Mesodermal cell (in vitro differentiated cells): ENCODE measurements around the gene EHBP1L1.

Source experiments
- H3K27ac ChIP-seq: 2 replicates; pipeline ENCODE4 v1.7.0; 2013; ENCODE audit warnings: mild to moderate bottlenecking, low read depth, low read length, moderate library complexity; ENCODE audit not compliant: severe bottlenecking
- H3K36me3 ChIP-seq: 2 replicates; pipeline ENCODE4 v1.7.1; 2013; ENCODE audit warnings: mild to moderate bottlenecking, low read length, moderate library complexity; ENCODE audit not compliant: control insufficient read depth, insufficient read depth
- H3K4me1 ChIP-seq: one replicate; pipeline ENCODE4 v1.7.1; 2013; ENCODE audit warnings: mild to moderate bottlenecking, low read length; ENCODE audit not compliant: insufficient read depth, control insufficient read depth, poor library complexity, severe bottlenecking
- H3K4me3 ChIP-seq: 2 replicates; pipeline ENCODE4 v1.7.0; 2013; ENCODE audit warnings: low read length, control low read depth, mild to moderate bottlenecking; ENCODE audit not compliant: insufficient read depth, poor library complexity, severe bottlenecking; ENCODE audit errors: extremely low read depth
- H3K9me3 ChIP-seq: 2 replicates; pipeline ENCODE4 v1.7.1; 2013; ENCODE audit warnings: mild to moderate bottlenecking, low read length, moderate library complexity; ENCODE audit not compliant: control insufficient read depth
- WGBS, 2 experiments: methylation state at CpG; one replicate each; pipeline ENCODE4 v1.1.5; 2013; ENCODE audit warnings: missing lambda C conversion rate in 2 of 2; ENCODE audit not compliant: insufficient coverage in 2 of 2; 5-methylcytosine and 5-hydroxymethylcytosine counted together

The EHBP1L1 gene

DNA sequence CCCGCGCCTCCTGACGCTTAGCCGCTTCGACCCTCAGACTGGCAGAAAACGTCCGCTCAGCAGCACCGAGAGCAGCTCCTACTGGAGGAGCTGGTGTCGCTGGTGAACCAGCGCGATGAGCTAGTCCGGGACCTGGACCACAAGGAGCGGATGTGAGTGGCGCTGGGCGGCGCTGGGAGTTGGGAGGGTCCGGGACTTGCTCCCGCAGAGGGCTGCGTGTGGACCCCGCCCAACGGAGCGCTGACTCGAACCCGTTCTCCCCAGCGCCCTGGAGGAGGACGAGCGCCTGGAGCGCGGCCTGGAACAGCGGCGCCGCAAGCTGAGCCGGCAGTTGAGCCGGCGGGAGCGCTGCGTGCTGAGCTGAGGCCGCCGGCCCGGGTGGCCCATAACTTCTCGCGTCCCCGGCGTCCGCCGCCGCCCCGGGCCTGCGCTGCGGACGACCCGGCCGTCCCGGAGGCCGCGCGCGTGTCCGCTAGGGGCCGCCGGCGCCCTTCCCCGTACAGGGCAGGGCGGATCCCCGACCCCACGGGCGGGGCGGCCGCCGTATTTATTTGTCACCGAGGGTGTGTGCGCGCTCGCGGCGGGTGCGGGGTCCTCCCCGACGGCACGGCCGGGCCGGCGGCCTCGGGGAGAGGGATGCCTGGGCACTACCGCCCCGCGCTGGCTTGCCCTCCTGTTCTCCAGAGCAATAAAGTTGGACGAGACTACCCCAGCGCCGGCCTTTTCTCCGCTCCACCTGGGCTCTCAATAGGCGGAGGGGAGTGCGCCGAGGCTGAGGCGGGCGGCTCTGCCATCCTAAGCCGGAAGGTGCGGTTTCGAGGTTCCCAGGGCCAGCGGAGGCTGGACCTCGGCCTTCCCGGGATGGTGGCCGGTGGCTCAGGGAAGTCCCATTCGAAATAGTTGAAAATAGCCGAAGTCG lies 16.3 kb downstream of the EHBP1L1 start:
- Histone ChIP-seq H3K4me1 (peaks cover 12% of the 10 kb centered on the region), H3K4me3 (peak overlapping the region; percentile 30), H3K9me3 (no peaks in the 10 kb centered on the region), H3K27ac (no peak overlapping the region), H3K36me3 (no peaks in the 10 kb centered on the region)
- 8% methylated on average over 89 to 106 of the region's 106 CpGs for WGBS, 2 experiments

DNA sequence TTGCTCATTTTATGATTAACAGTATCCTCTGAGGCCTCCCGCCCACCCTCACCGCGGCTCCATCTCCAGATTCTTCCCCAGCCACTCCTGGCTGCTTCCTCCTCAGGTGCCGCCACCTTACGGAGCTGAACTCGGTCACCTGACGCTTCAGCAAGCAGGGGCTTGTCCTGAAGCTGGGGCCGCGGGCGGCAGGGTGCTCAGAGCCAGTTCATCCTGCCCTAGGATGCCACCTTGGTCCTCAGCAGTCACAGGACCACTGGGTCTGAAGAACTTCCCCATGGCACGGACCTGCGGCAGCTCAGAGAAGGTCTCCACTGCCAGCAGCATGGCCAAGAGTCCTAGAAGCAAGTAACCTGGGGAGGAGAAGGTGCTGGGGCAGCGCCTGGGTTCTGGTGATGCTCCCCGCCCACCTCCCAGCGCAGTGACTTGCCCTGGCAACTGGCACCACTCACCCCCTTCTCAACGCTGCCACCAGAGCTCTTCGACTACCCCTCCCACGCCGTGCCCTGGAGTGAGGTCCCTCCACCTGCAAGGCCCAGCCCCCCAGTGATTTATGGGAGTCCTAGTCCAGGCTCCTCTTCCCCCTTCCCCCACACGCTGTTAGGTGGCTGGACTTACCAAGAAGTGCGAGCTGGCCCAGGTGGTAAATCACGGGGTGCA lies 17.1 kb downstream of the EHBP1L1 start:
- WGBS, 2 experiments, result 78 to 85% methylated on average over 18 to 21 of the region's 22 CpGs
- Histone ChIP-seq H3K36me3 (peaks cover 7% of the 10 kb centered on the region), H3K4me3 (no peak overlapping the region), H3K4me1 (peaks cover 8% of the 10 kb centered on the region), H3K9me3 (no peaks in the 10 kb centered on the region), H3K27ac (no peak overlapping the region)

DNA sequence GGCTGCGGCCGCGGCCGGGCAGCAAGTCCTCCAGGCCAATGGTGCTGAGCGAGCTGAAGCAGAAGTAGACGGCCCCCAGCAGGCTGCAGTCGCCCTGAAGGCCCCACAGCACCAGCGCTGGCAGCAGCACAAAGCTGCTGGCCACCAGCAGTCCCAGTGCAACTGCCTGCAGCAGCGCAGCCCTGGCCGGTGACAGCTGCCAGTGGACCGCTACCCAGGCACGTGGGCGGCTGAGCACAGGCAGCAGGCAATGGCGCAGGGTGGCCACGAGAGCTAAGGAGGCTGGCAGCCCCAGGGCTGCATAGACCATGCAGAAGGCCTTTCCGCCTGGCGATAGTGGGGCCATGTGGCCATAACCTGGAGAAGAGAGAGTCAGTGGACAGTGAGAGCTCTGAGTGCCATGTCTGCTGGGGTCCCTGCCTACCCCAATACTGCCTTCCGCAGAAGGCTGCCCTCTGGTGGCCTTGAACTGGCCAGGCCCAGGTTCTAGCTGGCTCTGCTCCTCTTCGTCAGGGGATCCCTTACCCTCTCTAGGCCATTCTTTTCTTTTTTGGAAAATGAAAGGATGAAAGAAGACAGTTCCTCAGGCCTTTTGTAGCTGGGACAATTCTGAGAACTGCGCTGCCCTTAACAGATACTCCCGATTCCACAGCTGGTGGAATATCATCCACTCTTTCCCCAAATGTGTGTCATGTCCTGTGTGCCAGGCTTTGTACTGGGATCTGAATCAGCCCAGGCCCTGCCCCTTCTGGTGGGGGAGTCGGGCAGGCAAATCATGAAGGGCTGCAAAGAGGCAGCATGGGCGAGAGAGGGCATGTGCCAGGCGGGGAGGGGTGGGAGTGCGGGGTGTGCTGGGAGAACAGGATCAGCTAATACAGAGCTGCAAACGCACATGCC lies 17.9 kb downstream of the EHBP1L1 start:
- Histone ChIP-seq H3K36me3 (peaks cover 15% of the 10 kb centered on the region), H3K27ac (no peak overlapping the region), H3K4me1 (peaks cover 2% of the 10 kb centered on the region), H3K9me3 (no peaks in the 10 kb centered on the region), H3K4me3 (no peak overlapping the region)
- WGBS, 2 experiments, result 87 to 89% methylated on average over 23 to 26 of the region's 26 CpGs

DNA sequence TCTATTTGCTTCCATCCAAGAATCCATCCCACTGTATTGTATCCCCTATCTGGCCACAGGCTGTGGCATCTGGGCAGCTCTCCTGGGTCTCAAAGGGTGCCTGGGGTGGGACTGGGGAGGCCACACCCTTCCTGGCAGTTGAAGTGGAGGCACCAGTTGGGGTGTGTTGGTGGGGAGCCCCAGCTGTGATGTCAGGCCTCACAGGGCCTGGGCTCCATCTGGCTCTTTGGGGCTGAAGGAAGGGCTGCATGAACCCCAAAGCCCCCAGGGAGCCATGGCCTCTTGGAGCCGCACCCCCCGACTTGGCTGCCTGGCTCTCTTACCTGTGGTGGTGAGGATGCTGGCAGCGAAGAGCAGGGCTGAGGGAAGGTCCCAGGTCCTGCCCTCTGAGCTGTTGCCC lies 19.3 kb downstream of the EHBP1L1 start:
- 91 to 100% methylated on average over 3 of the region's 3 CpGs for WGBS, 2 experiments
- Histone ChIP-seq H3K4me3 (no peak overlapping the region), H3K4me1 (no peaks in the 10 kb centered on the region), H3K36me3 (peaks cover 21% of the 10 kb centered on the region), H3K27ac (no peak overlapping the region), H3K9me3 (no peaks in the 10 kb centered on the region)

DNA sequence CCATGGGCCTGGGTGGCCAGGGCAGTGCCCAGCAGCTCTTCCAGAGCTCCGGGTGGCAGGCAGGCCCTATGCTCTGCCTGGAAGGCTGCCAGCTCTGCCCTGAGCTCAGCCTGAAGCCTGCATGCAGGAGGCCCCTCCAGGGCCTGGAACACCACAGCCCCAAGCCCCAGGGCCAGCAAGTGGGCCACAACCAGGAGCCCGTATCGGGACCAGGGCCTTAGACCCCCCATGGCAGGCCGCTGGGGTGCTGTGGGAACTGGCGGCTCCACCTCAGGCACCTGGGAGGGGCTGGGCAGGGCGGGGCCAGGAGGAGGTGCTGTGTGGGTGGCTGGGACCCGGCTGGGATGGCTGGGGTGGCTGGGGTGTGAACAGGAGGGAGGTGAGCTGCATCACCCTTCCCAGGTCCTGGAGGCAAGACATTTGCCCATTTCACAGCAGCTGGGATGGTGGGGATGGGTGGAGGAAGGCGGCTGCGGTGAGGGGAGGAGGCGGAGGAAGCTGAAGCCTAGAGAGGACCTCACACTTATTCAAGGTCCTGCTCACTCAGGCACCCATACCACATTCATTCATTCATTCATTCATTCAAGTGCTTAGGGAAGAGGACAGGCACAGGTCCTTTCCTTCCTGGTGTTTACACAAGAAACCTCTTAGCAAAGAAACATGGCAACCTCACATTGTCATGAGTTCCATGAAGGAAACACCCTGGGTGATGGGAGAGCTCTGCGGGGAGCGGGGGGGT lies 19.9 kb downstream of the EHBP1L1 start, which contains the start of gene KCNK7:
KCNK7 (minus strand) TSS at position 258 of the 739 bp plus-strand sequence; CDS start at position 230, 28 bp downstream.
- H3K4me1 ChIP-seq, result no peaks in the 10 kb centered on the region
- peaks cover 21% of the 10 kb centered on the region for H3K36me3 ChIP-seq
- WGBS, 2 experiments, result 81 to 94% methylated on average over 8 to 9 of the region's 12 CpGs
- H3K9me3 ChIP-seq, result no peaks in the 10 kb centered on the region
- no peak within 1 kb of the TSS for H3K4me3 ChIP-seq
- no peak within 1 kb of the TSS for H3K27ac ChIP-seq

DNA sequence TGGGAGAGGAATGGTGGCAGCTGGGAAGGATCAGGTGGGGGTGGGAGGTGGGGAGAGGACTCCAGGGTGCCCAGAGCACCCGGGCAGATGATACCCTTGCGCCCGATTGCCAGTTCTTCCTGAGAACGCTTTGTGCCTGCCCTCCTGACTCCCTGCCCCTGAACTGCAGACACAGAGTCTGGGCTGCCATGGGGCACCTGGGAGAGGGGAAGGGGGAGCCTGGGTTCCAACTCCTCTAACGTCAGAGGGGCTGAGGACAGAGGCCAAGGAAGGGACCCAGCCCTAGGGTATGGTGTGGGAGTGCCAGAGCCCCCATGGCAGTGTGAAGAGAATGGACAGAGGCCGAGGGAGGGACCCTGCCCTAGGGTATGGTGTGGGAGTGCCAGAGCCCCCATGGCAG lies 20.7 kb downstream of the EHBP1L1 start:
- H3K27ac ChIP-seq, result no peak overlapping the region
- H3K9me3 ChIP-seq, result no peaks in the 10 kb centered on the region
- H3K4me1 ChIP-seq, result no peaks in the 10 kb centered on the region
- H3K36me3 ChIP-seq, result peaks cover 27% of the 10 kb centered on the region
- WGBS, 2 experiments, result 81 to 93% methylated on average over 2 to 5 of the region's 6 CpGs
- no peak overlapping the region for H3K4me3 ChIP-seq

DNA sequence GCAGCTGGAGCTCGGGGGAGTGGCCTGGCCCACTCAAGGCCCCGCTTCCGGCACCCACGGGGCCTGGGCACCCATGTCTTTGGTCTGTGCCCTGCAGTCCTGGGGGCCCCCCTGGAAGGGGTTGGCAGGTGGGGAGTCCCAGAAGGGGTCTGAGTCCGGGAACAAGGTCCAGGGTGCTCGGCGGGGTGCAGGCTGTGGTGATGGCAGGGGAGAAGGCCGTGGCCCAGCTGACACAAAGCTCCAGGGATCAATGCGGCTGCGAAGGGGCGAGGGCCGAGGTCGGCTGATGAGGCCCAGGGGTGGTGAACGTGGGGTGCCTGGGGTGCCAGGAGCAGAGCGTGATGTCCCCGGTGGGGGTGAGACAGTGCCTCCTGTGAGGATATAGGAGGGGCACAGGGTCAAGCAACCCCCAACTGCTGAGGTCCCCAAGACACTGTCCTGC lies 22.4 kb downstream of the EHBP1L1 start:
- 96 to 98% methylated on average over 13 to 14 of the region's 16 CpGs for WGBS, 2 experiments
- Histone ChIP-seq H3K36me3 (peaks cover 36% of the 10 kb centered on the region), H3K4me1 (no peaks in the 10 kb centered on the region), H3K4me3 (no peak overlapping the region), H3K9me3 (no peaks in the 10 kb centered on the region), H3K27ac (no peak overlapping the region)

DNA sequence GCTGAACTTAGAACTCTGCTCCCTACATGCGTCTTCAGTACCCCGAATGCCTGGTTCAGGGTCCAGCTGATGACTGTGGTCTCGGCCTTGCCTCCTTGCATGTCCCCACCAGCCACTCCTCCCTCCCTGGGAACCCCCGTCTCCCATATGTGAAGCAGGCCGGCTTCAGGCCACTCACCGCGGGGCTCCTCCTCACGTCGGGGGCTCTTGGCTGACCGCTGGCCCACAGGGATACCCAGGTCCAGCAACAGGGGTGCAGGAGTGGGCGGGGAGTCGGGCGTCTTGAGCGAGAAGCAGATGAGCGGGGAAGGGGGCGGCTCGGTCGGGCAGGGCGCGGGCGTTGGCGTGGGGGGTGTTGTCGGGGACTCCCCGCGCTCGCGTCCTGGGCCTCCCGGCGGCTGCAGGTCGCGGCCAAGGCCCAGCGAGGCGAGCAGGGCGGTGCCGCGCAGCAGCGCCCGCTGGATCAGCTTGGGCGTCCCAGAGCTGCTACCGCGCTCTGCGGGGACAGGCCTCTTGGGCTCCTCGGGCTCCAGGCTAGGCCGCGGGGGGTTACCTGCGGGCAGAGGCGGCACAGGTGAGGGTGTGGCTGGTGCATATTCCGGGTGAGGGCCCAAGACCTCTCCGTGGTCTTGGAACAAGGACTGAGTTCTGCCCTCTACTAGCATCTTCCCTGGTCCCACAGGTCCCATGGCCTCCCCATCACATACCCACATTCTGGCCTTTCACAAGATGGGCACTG lies 23.5 kb downstream of the EHBP1L1 start:
- Histone ChIP-seq H3K4me3 (no peak overlapping the region), H3K27ac (no peak overlapping the region), H3K9me3 (no peaks in the 10 kb centered on the region), H3K36me3 (peaks cover 47% of the 10 kb centered on the region), H3K4me1 (no peaks in the 10 kb centered on the region)
- WGBS, 2 experiments, result 97 to 98% methylated on average over 30 to 47 of the region's 49 CpGs

DNA sequence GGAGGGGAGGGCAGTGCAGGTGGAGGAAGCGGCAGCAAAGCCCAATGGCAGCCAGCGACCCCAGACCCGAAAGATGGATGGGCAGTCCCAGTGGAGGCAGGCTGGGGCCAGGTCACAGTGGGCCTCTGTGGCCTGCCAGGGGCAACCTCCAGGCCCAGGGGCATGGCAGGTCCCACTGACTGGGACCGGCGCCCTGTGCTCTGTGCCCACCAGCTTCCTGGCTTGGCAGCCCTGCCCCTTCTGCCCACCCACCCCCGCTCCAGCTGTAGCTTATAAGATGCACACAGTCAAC lies 24.0 kb downstream of the EHBP1L1 start:
- Histone ChIP-seq H3K36me3 (peaks cover 51% of the 10 kb centered on the region), H3K4me1 (no peaks in the 10 kb centered on the region), H3K9me3 (no peaks in the 10 kb centered on the region), H3K4me3 (no peak overlapping the region), H3K27ac (no peak overlapping the region)
- 93 to 99% methylated on average over 5 of the region's 6 CpGs for WGBS, 2 experiments
